Measurements from ENCODE around the gene KIF22.

KIF22 gene

DNA sequence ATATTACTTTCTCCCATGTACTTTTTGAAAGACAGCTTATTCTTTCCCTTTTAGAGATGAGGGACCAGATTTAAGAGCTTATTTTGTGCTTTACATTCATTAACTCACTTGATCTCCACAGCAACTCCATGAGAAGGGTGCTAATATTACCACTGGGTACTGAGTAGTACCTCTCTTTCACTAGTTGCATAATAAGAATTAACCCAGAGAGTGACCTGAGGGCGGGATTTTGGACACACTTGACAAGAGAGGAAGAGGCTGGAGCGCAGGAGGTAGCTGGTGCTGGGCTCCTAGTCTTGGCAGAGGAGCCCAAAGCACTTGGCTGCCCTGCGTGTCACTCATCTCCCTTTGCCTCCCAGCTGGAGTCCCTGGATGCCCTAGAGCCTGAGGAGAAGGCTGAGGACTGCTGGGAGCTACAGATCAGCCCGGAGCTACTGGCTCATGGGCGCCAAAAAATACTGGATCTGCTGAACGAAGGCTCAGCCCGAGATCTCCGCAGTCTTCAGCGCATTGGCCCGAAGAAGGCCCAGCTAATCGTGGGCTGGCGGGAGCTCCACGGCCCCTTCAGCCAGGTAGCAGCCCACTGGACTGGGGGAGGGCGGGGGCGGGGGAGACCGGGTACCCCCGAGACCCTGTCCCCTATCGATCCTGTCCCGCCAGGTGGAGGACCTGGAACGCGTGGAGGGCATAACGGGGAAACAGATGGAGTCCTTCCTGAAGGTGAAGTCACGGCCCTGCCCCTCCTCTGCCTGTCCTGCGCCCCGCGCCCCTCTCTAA is 14.1 kb downstream of the KIF22 start:
- no peak for DNase-seq

DNA sequence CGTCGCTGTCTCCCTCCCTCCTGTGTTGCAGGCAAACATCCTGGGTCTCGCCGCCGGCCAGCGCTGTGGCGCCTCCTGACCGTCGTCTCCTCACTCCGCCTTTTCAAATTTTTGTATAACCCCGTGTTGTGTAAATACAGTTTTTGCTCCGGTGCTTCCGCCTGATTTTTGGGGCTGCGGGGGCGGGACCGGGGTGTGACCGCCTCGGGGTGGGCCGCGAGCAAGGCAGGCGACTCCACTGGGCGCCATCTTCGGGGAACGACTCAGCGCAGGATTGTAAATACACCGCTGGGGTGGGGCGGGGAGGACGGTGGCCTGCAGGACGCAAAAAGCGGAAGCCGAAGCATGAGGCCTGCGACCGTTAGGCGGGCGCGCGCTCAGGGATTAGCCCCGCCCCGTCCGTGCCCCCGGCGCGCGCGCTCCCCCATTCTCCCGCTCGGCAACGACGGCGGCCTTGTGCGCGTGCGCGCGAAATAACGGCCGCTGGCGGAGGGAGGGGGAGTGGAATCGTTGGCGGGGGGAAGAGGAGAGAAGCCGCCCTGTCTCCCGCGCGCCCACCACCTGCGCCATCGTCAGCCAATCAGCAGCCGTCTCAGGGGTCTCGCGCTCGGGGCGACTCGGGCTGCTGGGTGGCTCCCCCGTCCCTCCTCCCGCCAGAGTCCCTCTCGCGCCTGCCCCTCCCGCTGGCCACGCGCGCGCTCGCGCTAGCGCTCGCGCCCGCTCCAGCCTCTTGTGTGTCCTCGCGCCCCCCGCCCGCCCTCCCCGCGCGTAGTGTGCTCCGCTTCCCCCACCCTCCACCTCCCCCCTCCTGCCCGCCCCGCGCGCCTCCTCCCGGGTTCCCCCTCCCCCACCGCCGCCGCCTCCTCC is 14.9 kb downstream of the KIF22 start:
- peak; percentile 97 for DNase-seq

DNA sequence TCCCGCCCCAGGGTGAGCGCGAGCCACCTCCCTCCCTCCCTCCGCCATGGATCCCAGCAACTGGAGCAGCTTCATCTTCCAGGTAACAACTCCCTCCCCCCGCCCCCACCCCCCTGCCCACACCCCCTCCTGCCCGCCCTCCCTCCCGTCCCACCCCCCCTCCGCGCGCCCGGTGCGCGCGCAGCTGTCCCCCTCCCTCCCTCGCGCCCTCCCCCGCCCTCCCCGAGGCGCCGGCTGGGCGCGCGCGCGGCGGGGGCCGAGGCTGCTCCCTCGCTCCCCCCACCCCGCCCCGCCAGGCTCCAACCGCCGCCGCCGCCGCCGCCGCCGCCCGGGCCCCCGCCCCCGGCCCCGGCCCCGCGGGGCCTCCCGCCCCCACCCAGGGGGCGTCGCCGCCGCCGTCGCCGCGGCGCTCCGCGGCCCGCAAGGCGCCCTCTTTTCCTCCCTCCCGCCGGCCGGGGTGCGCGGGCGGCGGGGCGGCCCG is 15.6 kb downstream of the KIF22 start, which contains the start of gene MAZ:
Gene MAZ, plus strand, starts transcription at position 431 of the 481 bp plus-strand sequence. CDS start 173 bp downstream, outside the sequence.
- no peak for DNase-seq

DNA sequence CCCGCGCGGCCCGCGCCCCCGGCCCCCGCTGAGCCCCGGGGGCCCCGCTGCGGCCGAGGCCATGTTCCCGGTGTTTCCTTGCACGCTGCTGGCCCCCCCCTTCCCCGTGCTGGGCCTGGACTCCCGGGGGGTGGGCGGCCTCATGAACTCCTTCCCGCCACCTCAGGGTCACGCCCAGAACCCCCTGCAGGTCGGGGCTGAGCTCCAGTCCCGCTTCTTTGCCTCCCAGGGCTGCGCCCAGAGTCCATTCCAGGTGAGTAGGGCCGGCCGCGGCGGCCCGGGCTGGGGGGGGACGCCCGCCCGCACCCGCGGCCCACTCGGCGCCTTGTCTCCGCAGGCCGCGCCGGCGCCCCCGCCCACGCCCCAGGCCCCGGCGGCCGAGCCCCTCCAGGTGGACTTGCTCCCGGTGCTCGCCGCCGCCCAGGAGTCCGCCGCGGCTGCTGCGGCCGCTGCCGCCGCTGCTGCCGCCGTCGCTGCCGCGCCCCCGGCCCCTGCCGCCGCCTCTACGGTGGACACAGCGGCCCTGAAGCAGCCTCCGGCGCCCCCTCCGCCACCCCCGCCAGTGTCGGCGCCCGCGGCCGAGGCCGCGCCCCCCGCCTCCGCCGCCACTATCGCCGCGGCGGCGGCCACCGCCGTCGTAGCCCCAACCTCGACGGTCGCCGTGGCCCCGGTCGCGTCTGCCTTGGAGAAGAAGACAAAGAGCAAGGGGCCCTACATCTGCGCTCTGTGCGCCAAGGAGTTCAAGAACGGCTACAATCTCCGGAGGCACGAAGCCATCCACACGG is 16.3 kb downstream of the KIF22 start:
- DNase-seq = peak; percentile 66

DNA sequence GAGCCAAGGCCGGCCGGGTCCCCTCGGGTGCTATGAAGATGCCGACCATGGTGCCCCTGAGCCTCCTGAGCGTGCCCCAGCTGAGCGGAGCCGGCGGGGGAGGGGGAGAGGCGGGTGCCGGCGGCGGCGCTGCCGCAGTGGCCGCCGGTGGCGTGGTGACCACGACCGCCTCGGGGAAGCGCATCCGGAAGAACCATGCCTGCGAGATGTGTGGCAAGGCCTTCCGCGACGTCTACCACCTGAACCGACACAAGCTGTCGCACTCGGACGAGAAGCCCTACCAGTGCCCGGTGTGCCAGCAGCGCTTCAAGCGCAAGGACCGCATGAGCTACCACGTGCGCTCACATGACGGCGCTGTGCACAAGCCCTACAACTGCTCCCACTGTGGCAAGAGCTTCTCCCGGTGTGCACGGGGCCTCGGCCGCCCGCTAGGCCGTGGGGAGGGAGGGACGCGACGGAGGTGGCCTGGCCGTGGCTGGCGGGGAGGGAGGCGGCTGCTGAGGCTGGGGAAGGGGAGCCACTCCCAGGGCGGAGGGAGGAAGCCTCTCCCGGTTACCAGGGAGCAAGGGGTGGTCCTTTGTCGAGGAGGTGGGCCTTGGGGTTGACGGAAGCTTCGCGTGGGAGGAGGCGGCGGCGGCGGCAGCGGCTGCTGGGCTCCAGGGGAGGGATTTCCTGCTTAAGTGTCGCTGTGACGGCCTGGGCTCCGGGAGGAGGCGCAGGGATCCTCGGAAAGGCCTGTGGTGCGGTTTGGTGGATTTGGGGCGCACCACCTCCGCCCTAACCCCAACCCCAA is 17.1 kb downstream of the KIF22 start:
- peak; percentile 88 for DNase-seq

DNA sequence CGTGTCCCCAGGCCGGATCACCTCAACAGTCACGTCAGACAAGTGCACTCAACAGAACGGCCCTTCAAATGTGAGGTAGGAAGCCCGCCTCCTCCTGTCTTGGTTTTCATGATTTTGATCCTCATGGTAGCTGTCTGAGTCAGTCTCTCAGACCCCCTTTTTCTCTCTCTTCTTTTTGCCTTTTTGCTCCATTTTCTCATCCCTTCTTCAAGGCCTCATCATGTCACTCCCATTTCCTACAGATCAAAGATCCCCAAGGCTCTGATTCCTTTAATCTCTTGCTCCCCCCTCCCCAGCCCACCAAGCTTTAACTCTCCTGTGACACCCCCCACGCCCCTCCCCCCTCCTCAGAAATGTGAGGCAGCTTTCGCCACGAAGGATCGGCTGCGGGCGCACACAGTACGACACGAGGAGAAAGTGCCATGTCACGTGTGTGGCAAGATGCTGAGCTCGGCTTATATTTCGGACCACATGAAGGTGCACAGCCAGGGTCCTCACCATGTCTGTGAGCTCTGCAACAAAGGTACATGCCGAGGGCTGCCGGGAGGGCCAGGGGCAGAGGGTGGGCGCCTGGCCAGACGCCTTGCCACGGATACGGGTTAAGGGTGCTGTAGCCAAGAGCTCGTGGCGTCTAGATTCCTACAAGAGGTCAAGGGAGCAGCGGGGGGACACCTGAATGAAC is 17.8 kb downstream of the KIF22 start:
- DNase-seq = no peak

DNA sequence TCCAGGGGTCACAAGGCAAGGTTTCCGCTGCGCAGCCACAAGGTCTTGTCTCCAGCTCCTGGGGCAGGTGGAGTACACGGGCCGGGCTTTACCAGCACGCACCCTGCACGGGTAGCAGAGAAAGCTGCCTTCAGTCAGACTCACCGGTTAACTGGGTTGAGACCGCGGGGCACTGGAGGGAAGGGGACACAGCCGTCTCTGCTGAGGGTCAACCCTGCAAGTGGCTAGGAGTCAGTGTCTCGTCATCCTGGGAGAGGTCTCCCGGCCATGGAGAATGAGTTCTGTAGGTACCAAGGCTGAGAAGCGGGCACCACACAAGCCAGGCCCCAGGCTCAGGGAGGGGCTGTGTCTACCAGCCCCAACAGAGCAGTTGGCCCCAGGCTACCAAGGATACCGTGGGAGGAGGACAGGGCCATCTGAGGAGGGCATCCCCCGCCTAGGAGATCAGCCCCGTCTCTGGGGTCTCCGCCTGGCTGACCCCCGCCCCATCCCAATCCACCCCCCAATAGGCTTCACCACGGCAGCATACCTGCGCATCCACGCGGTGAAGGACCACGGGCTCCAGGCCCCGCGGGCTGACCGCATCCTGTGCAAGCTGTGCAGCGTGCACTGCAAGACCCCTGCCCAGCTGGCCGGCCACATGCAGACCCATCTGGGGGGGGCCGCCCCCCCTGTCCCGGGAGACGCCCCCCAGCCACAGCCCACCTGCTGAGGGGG is 18.6 kb downstream of the KIF22 start:
- no peak for DNase-seq

DNA sequence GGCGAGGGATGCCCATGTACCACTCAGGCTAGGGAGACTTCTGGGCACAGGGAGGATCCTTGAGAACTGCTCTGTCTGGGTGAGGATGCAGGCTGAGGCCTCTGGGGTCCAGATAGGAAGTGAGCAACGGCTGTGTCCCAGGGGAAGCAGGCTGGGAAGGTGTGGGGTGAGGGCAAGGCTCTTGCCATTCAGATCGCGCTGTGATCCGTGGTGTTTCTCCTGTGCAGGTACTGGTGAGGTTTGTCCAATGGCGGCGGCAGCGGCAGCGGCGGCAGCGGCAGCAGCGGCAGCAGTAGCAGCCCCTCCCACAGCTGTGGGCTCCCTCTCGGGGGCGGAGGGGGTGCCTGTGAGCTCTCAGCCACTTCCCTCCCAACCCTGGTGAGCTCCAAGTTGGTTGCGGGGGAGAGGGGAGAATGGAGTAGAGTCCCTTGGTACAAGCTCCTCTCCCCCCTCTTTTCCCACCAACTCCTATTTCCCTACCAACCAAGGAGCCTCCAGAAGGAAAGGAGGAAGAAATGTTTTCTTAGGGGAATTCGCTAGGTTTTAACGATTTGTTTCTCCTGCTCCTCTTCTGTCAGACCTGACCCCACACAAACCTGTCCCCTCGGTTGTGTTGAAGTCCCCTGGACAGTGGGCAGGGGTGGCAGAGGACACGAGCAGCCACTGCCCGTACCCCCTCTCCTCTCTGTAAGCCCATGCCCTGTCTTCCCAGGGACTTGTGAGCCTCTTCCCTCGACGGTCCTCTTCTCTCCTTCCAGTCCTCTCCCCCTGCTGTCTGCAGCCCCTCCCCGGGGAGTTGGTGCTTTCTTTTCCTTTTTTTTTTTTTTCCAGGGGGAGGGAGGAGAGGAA is 19.5 kb downstream of the KIF22 start:
- peak; percentile 59 for DNase-seq

DNA sequence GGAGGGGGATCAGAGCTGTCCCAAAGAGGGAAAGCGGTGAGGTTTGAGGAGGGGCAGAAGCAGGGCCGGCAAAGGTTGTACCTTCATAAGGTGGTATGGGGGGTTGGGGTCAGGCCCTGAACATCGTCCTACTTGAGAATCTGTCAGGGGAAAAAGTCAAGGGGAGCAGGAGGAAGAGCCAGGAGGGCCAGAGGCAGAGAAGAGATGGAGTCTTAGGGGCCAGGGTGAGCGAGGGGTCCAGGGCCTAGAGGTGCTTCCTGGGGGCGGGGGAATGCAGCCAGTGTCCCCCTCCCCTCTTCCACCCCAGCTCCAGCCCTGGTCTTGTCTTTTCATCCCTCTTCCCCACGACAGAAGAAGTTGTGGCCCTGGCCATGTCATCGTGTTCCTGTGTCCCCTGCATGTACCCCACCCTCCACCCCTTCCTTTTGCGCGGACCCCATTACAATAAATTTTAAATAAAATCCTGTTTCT is 20.2 kb downstream of the KIF22 start:
- DNase-seq = no peak

DNA sequence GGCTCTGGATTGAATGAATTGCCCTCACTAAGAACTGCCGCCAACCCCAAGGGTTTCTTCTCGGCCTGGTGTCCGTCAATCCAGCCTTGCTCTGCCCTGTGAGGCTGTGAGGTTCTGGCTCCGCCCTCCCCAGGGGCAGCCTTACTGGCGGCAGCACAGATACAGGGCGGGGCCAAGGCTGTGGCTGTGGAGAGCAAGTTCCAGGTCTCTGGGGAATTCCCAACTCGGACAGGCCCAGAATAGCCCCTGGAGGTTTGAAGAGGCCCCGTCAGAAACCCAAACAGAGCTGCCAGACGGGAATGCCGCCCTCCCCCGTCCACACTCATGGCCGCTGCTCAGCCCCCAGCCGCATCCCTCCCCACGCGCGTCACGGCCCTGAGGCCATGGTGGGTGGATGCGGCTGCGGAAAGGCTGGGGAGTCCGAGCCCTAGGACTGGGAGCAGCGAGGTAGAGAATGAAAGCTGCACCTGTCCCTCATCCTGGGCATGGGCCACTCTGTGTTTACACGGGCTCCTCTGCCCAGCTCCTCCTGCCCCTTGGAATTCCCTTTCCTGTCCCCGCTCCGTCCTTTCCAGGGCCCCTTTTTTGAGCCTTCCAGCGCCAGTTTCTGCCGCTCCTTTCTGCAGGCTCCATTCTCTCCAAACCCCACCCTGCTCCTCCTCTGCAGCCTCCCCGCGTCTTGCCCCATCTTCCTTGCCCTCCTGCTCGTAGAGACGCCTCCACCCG is 20.8 kb downstream of the KIF22 start:
- DNase-seq = peak; percentile 71

DNA sequence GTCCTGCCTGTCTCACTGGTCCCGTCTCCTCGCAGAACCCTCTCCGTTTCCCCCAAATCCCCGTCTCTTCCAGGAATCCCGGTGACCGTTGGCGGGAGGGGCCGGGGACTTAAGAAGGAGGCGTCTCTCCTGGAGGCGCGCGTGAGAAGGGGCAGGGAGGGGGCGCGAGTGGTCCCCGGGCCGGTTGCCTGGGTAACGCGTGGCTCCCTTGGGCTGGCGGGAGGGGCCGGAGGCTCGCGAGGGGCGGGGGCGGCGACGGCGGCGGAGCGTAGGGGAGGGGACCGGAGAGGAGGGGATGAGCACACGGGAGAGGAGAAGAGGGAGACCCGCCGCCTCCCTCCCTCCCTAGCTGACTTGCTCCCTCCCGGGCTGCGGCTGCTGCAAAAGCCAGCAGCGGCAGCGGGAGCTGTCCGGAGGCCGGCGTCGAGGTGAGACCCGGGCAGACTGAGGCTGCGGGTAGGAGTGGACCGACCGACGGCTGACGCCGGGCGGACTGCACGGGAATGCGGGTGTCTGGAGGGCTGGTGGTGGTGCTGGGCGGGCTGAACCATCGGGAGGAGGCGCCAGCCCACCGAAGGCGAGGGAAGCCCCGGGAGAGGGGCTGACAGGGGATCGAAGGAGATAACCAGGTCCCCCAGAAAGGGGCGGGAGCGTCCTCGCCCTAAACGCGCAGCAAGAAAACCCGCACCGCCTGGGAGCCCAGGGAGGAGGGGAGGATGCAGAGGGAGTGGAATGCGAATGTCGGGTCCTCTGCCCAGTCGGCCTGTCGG is 21.5 kb downstream of the KIF22 start, which contains the start of gene PRRT2:
Gene PRRT2, plus strand, starts transcription at position 298 of the 770 bp plus-strand sequence. CDS start 862 bp downstream, outside the sequence.
- peak; percentile 55 for DNase-seq

DNA sequence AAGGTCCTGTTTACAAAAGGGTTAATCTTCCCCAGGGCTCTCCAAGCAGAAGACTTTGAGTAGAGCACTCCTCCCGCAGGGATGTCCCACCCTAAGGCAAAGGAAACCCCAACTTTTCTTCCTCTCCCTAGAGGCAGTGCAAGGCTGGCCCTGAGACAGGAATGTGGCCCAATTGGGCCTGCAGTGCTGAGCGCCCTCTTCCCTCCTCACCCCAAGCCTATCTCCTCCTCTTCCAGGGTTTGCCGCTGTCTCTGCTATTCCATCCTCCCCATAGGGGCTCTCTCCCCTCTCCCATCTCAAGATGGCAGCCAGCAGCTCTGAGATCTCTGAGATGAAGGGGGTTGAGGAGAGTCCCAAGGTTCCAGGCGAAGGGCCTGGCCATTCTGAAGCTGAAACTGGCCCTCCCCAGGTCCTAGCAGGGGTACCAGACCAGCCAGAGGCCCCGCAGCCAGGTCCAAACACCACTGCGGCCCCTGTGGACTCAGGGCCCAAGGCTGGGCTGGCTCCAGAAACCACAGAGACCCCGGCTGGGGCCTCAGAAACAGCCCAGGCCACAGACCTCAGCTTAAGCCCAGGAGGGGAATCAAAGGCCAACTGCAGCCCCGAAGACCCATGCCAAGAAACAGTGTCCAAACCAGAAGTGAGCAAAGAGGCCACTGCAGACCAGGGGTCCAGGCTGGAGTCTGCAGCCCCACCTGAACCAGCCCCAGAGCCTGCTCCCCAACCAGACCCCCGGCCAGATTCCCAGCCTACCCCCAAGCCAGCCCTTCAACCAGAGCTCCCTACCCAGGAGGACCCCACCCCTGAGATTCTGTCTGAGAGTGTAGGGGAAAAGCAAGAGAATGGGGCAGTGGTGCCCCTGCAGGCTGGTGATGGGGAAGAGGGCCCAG is 22.4 kb downstream of the KIF22 start:
- DNase-seq = no peak

DNA sequence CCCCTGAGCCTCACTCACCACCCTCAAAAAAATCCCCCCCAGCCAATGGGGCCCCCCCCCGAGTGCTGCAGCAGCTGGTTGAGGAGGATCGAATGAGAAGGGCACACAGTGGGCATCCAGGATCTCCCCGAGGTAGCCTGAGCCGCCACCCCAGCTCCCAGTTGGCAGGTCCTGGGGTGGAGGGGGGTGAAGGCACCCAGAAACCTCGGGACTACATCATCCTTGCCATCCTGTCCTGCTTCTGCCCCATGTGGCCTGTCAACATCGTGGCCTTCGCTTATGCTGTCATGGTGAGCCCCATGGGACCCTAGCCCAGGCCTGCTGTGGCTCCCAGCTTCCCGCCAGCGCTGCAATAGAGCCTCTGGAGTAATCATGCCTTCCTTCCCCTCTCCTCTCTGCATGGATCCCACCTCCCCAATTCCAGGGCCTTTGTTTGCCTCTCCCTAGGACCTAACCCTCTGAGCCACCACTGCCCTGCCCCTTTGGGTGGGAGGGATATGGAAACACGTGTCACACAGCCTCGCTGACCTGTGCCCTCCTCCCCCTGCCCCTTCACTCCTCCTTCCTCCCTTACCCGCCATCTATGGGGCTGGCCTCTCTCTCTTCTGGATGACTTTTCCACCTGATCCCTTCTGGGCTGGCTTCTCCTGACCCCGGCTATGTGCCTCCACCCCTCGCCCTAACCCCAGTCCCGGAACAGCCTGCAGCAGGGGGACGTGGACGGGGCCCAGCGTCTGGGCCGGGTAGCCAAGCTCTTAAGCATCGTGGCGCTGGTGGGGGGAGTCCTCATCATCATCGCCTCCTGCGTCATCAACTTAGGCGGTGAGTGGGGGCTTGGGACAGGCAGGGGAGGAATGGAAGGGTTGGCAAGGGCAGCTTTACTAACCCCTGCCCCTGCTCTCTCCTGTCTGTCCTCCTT is 23.4 kb downstream of the KIF22 start:
- DNase-seq = no peak

DNA sequence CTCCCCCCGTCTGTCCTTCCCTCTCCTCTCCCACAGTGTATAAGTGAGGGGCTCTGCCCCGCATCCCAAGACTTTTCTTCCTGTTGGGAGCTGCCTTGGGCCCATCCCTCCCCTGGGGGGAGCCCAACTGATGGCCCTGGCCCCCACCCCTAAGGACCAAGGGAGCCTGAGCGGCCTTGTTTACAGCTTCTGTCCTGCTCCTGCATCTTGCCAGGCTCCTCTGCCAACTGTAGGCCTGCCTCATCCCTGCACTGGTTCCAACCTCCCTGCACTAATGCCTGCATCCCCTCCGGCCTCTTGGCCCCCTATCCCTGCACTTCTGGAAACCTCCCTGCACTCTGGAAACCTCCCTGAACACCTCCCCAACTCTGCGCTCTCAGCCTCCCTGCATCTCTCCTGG is 24.0 kb downstream of the KIF22 start:
- no peak for DNase-seq

DNA sequence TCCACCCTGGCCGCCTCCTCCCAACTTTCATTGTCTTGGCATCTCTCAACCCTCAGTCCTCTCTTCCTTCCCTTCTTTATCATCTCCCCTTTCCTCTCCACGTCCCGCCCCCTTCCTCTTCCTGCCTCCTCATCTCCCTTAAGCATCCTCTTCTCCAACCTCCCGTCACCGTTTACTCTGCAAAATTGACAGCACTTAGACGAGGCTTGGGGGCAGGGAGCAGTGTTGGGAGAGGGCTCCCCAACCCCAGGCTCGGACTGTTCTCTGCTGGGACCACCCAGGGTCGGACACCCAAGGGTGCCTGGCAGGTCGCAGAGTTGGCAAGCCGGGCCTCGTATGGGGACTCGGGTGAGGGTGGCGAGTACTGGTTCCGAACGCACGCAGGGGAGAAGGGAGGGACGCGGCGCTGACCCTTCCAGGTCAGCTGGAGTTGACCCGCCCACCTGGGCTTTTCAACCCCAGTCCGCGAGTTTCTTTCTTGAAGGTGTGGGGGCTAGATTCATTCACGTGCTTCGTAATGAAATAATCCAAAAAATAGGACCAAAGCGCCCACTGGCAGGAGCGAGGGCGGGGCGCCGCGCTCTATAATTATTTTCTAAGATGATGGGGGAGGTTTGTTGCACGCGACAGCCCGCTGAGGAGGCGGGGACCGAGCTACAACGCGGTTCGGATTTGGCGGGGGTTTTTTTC is 24.6 kb downstream of the KIF22 start:
- DNase-seq = no peak
